ENCODE data around the gene CTSZ.
"Not testable (repeated sequence)": the region's sequence is repeated elsewhere in the genome, so short reads cannot be mapped to it uniquely, and the experiment has no call there.

CTSZ gene

DNA sequence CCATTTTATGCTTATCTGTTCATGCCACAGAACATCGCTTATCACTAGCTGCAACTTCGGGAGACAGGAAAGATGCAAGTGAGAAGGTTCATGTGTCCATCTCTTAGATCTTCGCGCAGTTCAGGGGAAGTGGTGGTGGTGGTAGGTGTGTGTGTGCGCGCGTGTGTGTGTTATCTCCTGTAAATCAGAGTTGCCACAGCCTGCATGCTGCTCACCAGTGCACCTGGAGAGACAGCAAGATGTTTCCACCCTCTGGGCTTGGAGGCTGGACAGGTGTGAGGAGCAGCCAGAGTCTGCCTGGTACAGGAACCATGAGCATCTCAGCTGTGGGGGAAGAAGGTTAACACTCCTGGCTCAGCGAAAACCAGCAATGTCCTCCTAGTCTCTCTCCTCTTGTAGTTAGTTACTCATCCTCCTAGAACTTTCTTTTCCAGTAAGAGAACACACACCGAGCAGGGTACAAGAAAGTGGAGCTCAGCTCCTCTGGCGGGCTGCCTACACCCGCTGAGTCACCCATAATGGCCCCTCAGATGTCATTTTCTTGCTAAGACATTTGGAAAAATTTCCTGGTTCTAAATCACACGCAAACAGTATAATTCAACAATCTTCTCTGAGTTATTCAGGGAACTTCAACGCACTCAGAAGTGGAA lies 7.0 kb upstream of the CTSZ start:
- H3K9me3 ChIP-seq (ENCODE audit: insufficient read depth, low read length) = no peaks in the 10 kb centered on the region
- H3K27ac ChIP-seq (ENCODE audit: low read length) = no peak overlapping the region
- no peak overlapping the region for H3K4me2 ChIP-seq (ENCODE audit: low read length)
- H2AFZ ChIP-seq (ENCODE audit: low read depth, low read length) = no peak overlapping the region
- no peaks in the 10 kb centered on the region for H3K79me2 ChIP-seq (ENCODE audit: low read length)
- peaks cover 27% of the 10 kb centered on the region for H3K4me1 ChIP-seq (ENCODE audit: low read length)
- H3K9ac ChIP-seq (ENCODE audit: low read length) = no peak overlapping the region
- no peaks in the 10 kb centered on the region for H4K20me1 ChIP-seq (ENCODE audit: insufficient read depth, low read length)
- peaks cover 7% of the 10 kb centered on the region for H3K27me3 ChIP-seq (ENCODE audit: low read depth, low read length)
- H3K4me3 ChIP-seq (ENCODE audit: low read length) = no peak overlapping the region
- no peaks in the 10 kb centered on the region for H3K36me3 ChIP-seq (replicated peaks; ENCODE audit: low read depth, low read length)
- TF ChIP-seq, protein P1, sequence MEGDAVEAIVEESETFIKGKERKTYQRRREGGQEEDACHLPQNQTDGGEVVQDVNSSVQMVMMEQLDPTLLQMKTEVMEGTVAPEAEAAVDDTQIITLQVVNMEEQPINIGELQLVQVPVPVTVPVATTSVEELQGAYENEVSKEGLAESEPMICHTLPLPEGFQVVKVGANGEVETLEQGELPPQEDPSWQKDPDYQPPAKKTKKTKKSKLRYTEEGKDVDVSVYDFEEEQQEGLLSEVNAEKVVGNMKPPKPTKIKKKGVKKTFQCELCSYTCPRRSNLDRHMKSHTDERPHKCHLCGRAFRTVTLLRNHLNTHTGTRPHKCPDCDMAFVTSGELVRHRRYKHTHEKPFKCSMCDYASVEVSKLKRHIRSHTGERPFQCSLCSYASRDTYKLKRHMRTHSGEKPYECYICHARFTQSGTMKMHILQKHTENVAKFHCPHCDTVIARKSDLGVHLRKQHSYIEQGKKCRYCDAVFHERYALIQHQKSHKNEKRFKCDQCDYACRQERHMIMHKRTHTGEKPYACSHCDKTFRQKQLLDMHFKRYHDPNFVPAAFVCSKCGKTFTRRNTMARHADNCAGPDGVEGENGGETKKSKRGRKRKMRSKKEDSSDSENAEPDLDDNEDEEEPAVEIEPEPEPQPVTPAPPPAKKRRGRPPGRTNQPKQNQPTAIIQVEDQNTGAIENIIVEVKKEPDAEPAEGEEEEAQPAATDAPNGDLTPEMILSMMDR (IDR thresholded peaks at IDR 0.05; ENCODE audit: low read depth, low read length) = no peak
- TF ChIP-seq EZH2phosphoT487 (IDR thresholded peaks at IDR 0.05; ENCODE audit: low read depth) = no peak

DNA sequence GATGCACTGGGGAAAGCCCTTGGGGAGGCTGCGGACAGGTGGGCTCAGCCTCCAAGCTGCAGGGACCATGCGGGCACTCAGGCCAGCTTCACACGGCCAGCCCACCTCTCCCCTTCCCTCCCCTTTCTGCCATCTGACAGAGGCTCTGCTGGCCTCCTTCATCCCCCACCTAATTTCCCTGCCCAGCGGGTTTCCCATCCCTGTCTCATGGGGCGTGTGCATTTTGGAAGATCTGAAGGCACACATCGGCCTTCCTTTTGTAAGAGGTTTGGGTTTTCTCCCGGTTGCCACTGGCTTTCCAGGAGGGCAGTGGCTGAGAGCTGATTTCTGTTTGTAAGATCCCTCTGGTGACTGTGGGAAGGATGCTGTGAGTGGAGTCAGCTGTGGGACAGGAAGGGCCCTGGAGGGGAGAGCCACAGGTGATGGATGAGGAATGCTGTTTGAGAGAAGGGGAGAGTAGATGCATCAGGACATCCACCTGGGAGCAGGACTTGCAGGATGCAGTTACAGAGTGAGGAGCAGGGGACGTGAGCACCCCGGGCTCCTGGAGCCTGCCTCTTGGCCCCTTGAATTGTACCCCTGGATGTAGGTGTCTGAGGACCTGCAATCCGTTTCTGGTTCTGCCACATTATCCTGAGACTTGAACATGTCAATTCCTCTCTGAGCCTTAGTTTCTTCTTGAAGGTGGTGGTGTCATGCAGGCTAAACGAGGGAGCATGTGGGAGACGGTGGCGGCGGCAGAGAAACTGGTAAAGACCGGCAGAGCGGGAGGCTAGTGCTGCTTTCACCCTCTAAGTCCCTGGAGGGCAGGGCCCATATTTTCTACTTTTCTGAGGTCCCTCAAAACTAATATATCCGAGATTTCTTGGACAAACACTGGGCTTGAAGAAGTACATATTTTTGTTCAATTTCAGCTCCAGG lies 6.2 kb upstream of the CTSZ start:
- no peak for TF ChIP-seq EZH2phosphoT487 (IDR thresholded peaks at IDR 0.05; ENCODE audit: low read depth)
- TF ChIP-seq, protein P1 (IDR thresholded peaks at IDR 0.05; ENCODE audit: low read depth, low read length) = no peak
- H3K9ac ChIP-seq (ENCODE audit: low read length) = no peak overlapping the region

DNA sequence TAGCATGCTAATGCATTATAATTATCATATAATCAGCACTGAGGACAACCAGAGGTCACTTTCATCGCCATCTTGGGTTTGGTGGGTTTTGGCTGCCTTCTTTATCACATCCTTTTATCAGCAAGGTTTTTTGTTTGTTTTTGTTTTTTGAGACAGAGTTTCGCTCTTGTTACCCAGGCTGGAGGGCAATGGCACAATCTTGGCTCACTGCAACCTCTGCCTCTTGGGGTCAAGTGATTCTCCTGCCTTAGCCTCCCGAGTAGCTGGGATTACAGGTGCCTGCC lies 4.8 kb upstream of the CTSZ start:
- H3K4me2 ChIP-seq (ENCODE audit: low read length); H3K9me3 ChIP-seq (ENCODE audit: insufficient read depth, low read length); H3K9ac ChIP-seq (ENCODE audit: low read length); H3K27me3 ChIP-seq (ENCODE audit: low read depth, low read length); H3K36me3 ChIP-seq (replicated peaks; ENCODE audit: low read depth, low read length); H3K79me2 ChIP-seq (ENCODE audit: low read length); H4K20me1 ChIP-seq (ENCODE audit: insufficient read depth, low read length); H3K27ac ChIP-seq (ENCODE audit: low read length); H2AFZ ChIP-seq (ENCODE audit: low read depth, low read length); H3K4me3 ChIP-seq (ENCODE audit: low read length): not testable (repeated sequence)
- H3K4me1 ChIP-seq (ENCODE audit: low read length) = peaks cover 41% of the 10 kb centered on the region

More for the DNA sequence above, 6.2 kb upstream of the CTSZ start:
- Histone ChIP-seq H3K27me3 (ENCODE audit: low read depth, low read length) (peaks cover 7% of the 10 kb centered on the region), H4K20me1 (ENCODE audit: insufficient read depth, low read length) (no peaks in the 10 kb centered on the region), H3K36me3 (replicated peaks; ENCODE audit: low read depth, low read length) (no peaks in the 10 kb centered on the region), H3K79me2 (ENCODE audit: low read length) (no peaks in the 10 kb centered on the region), H3K4me3 (ENCODE audit: low read length) (no peak overlapping the region), H3K4me2 (ENCODE audit: low read length) (no peak overlapping the region), H3K4me1 (ENCODE audit: low read length) (peaks cover 34% of the 10 kb centered on the region), H3K9me3 (ENCODE audit: insufficient read depth, low read length) (no peaks in the 10 kb centered on the region), H3K27ac (ENCODE audit: low read length) (no peak overlapping the region), H2AFZ (ENCODE audit: low read depth, low read length) (no peak overlapping the region)

DNA sequence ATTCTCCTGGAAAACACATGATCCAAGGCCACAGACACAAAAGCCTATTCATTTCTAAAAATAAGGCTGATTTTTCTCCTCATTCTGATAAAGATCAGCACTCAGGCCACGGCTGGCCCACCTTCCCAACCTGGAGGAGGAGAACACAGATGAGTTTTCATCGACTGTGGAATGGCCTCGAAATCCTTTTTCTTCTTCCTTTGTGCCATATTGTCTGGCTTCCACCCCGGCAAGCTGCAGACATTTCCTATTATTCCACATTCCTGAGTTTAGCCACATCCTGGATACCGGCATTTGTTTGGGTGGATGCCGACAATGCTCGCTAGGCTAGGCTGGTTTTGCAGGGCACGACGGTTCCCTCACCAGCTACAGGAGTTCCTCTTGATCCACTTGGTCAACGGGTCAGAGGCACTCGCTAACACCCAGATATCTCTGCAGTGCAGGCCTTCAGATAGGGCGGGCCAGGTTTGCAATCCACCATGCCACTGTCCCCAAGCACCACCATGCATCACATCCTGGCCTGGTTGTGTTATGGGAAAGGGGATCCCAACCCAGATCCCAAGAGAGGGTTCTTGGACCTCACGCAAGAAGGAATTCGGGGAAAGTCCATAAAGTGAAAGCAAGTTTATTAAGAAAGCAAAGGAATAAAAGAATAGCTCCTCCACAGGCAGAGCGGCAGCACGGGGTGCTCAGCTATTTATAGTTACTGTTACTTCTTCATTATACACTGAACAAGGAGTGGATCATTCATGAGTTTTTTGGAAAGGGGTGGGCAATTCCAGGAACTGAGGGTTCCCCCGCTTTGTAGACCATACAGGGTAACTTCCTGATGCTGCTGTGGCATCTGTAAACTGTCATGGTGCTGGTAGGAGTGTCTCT lies 4.2 kb upstream of the CTSZ start:
- TF ChIP-seq EZH2phosphoT487 (IDR thresholded peaks at IDR 0.05; ENCODE audit: low read depth) = no peak
- TF ChIP-seq, protein P1 (IDR thresholded peaks at IDR 0.05; ENCODE audit: low read depth, low read length) = no peak; the same call in 1 of the 2 replicates
- Histone ChIP-seq H3K36me3 (replicated peaks; ENCODE audit: low read depth, low read length) (peaks cover under 1% of the 10 kb centered on the region), H3K9ac (ENCODE audit: low read length) (no peak overlapping the region), H3K9me3 (ENCODE audit: insufficient read depth, low read length) (no peaks in the 10 kb centered on the region), H3K27me3 (ENCODE audit: low read depth, low read length) (peaks cover 7% of the 10 kb centered on the region), H3K79me2 (ENCODE audit: low read length) (peaks cover 13% of the 10 kb centered on the region), H2AFZ (ENCODE audit: low read depth, low read length) (no peak overlapping the region), H4K20me1 (ENCODE audit: insufficient read depth, low read length) (no peaks in the 10 kb centered on the region), H3K4me1 (ENCODE audit: low read length) (peaks cover 35% of the 10 kb centered on the region), H3K4me2 (ENCODE audit: low read length) (no peak overlapping the region), H3K4me3 (ENCODE audit: low read length) (no peak overlapping the region), H3K27ac (ENCODE audit: low read length) (no peak overlapping the region)

Data from OCI-LY3 (cell line).